GM12865 (cell line): Measurements from ENCODE around the gene RFPL2.

Experiments used
- DNase-seq: peaks from one replicate; pipeline ENCODE4 v3.0.0; 2010; ENCODE audit warnings: low read depth
- H3K4me3 ChIP-seq: 2 replicates; pipeline ENCODE4 v1.5.1; 2011; ENCODE audit warnings: mild to moderate bottlenecking, low read depth, low read length, control low read depth
- TF ChIP-seq, protein P1 (sequence below): IDR thresholded peaks from 2 replicates; pipeline ENCODE4 v1.5.1; 2011; ENCODE audit warnings: low read length, control low read depth, low read depth, inconsistent platforms; ENCODE audit not compliant: insufficient read depth; ENCODE audit errors: missing control alignments

RFPL2 gene

DNA sequence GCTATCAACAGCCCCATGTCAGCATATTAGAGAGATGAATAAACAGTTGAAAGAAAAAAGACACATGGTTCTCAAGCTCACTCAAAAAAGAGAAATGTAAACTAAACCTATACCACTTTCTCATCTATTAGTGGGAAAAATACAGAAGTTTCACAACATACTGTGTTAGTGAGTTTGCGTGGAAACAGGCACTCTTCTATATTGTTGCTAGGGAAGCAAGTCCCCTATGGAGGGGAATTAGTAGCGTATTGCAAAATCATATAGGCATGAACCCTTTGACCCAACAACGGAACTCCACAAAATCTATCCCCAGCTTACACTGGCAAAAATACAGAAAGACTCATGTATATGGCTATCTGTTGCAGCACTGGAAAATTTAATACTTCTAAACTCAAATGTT, 14.2 kb upstream of the RFPL2 start:
- TF ChIP-seq, protein P1, sequence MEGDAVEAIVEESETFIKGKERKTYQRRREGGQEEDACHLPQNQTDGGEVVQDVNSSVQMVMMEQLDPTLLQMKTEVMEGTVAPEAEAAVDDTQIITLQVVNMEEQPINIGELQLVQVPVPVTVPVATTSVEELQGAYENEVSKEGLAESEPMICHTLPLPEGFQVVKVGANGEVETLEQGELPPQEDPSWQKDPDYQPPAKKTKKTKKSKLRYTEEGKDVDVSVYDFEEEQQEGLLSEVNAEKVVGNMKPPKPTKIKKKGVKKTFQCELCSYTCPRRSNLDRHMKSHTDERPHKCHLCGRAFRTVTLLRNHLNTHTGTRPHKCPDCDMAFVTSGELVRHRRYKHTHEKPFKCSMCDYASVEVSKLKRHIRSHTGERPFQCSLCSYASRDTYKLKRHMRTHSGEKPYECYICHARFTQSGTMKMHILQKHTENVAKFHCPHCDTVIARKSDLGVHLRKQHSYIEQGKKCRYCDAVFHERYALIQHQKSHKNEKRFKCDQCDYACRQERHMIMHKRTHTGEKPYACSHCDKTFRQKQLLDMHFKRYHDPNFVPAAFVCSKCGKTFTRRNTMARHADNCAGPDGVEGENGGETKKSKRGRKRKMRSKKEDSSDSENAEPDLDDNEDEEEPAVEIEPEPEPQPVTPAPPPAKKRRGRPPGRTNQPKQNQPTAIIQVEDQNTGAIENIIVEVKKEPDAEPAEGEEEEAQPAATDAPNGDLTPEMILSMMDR, result no peak
- H3K4me3 ChIP-seq, result no peak overlapping the region
- no peak for DNase-seq

DNA sequence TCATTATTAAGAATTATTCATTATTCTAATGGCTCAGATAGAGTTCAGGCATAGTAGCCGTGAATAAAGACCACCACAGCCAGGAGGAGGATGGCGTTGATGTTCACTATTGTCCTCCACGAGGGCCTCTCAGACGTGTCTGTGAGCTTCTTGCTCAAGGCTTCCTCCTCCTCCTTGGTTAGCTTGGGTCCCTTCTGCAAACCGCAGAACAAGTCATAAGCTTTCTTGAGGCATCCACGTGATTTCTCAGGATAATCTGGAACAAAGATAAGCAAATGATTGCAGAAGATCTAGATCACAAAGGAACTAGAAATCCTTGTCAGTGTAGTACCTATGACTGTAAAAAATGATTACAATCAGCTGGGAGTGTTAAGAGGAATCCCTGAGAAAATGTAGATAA, 13.6 kb upstream of the RFPL2 start:
- TF ChIP-seq, protein P1, result no peak
- DNase-seq, result no peak
- H3K4me3 ChIP-seq, result no peak overlapping the region

DNA sequence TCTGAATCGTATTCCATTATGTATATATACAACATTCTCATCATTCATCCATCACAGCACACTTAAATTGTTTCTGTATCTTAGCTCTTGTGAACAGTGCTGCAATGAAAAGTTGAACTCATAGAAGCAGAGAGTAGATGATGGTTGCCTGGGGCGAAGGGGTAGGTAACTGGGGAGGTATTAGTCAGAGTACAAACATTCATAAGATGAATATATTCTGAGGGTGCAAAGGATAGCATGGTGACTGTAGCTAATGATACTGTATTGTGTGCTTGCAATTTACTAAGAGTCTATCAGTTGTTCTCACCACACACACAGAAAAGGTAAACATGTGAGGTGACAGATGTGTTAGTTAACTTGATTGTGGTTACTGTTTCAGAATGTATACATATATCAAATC, 12.6 kb upstream of the RFPL2 start:
- H3K4me3 ChIP-seq, result no peak overlapping the region
- no peak for DNase-seq
- TF ChIP-seq, protein P1, result no peak

DNA sequence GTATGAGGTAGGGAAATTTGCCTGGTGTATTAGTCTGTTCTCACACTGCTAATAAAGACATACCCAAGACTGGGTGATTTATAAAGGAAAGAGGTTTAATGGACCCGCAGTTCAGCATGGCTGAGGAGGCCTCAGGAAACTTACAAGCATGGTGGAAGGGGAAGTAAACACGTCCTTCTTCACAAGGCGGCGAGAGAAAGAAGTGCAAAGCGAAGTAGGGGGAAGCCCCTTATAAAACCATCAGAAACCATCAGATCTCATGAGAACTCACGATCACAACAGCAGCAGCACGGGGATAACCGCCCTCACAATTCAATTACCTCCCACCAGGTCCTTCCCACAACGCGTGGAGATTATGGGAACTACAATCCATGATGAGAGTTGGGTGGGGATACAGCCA, 12.0 kb upstream of the RFPL2 start:
- TF ChIP-seq, protein P1, result no peak
- no peak for DNase-seq
- H3K4me3 ChIP-seq, result no peak overlapping the region

DNA sequence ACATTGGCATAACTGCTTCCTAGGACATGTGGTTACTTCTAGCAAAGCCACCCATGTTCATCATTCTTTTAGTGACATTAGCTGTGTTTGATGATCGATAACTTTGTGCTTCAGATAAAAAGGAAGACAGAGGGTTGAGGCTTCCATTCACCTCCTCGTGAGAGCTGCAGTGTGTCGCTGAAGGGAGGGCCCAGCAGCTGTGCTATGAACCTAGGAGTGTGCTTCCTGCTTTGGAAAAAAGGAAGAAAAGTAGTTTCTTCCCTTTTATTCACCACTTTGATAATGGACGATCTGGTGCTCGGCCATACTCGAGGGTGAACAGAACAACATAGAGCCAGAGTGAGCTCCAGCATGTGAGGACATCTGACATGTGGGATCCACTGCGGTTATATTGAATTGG, 6.1 kb upstream of the RFPL2 start:
- TF ChIP-seq, protein P1, result no peak
- no peak overlapping the region for H3K4me3 ChIP-seq
- no peak for DNase-seq

DNA sequence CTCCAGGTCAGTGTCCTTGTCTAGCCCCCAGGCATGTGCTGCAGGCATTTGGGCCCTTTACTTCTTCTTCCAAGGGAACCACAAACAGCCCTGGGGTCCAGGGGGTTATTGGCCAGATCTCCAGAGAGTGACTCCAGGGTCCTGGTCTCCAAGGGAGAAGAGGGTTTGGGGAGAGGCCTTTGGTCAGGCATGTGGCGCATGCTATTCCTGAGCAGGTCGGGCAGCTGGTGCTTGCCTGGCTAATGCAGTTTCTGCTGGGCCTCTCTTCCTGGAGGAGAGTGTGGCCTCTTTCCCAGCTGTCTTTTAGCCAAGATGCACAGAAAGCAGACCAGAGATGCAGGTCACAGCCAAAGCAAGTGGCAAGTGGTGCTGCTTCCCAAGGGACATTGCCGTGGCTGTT, 3.8 kb upstream of the RFPL2 start:
- no peak for DNase-seq
- H3K4me3 ChIP-seq, result no peak overlapping the region
- TF ChIP-seq, protein P1, result no peak

DNA sequence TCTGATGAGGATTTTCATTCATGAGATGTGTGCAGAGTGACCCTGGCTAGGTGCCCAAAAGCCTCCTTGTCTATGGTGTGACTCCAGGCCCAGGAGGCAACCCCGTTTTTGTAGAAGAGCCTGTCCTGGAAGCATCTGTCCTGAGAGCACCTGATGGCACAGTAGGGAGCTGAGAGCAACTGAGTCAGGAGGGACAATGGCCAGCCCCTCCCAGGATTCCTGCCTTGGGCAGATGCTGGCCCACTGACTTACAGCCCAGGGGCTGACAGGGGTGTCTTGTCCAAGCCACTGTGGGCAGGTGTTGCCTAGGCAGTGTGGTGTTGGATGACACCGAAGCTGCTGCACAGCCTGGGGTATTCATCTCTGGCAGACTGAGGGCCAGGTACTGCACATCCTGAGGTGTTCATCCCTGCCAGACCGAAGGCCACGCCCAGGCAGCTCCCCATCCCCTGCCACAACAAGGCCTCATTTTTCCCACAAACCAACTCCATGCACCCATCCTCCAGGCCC, 3.2 kb upstream of the RFPL2 start:
- DNase-seq, result no peak
- H3K4me3 ChIP-seq, result no peak overlapping the region
- TF ChIP-seq, protein P1, result no peak
